C4-2B (cell line): ENCODE data around the gene SLC22A12.

Experiments
- ZFX ChIP-seq: fragments of 450-650 bp; IDR thresholded peaks from 2 replicates; pipeline ENCODE4 v1.6.1; 2017
- TF ChIP-seq, protein P1 (sequence below): fragments of 450-650 bp; conservative IDR thresholded peaks from 2 replicates; pipeline ENCODE4 v1.5.1; 2017; ENCODE audit warnings: mild to moderate bottlenecking

DNA sequence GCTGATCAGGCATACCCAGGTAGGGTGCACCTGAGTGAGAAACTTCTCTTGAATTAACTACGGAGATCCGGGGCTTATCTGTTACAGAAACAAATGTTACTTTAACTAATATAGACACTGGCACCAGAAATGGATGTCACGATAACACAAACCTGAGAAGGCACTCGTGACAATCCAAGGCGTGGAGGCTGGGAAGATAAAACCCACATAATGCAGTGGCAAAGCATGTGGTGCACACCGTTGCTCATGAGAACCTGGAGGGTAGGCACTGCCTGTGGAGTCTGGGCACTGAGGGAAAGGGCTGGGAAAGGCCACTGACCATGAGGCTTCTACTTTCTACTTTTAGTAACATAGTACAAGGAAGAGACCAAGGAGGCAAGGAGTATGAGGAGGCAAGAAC, 22.6 kb downstream of the SLC22A12 start:
- TF ChIP-seq, protein P1, sequence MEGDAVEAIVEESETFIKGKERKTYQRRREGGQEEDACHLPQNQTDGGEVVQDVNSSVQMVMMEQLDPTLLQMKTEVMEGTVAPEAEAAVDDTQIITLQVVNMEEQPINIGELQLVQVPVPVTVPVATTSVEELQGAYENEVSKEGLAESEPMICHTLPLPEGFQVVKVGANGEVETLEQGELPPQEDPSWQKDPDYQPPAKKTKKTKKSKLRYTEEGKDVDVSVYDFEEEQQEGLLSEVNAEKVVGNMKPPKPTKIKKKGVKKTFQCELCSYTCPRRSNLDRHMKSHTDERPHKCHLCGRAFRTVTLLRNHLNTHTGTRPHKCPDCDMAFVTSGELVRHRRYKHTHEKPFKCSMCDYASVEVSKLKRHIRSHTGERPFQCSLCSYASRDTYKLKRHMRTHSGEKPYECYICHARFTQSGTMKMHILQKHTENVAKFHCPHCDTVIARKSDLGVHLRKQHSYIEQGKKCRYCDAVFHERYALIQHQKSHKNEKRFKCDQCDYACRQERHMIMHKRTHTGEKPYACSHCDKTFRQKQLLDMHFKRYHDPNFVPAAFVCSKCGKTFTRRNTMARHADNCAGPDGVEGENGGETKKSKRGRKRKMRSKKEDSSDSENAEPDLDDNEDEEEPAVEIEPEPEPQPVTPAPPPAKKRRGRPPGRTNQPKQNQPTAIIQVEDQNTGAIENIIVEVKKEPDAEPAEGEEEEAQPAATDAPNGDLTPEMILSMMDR, result no peak
- no peak for TF ChIP-seq ZFX
